ENCODE measurements around the gene OLIG3.

OLIG3 gene

GRCh38 chr6:137467211-137467610, 27.0 kb downstream of the OLIG3 start:
- DNase-seq (ENCODE audit: low read depth): no peak

DNA sequence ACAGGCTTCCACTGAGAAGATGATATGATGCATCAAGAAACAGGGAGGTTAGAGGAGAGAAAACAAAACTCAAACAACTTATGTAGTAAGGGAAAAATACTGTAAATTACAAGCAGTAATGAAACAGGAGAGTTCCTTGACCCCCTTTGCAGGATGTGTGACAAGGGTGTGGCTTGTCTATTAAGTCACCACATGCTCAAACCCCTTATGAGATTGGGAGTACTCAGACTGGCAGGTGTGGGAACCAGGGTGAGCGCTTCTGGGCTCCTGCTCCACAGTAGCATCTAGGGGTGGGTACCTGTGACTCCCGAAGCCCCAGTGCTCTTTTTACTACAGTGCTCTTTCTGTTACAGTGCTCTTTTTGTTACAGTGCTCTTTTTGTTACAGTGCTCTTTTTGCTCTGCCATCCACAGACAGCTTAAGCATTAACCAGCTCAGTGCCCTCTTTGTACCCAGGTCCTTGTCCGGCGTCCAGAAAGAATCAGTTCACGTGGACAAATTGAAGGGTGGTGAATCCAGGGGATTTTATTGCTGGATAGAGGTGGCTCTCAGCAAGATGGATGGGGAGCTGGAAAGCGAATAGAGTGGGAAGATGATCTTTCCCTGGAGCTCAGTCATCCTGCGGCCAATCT, 28.7 kb downstream of the OLIG3 start:
- DNase-seq (ENCODE audit: low read depth): no peak

GRCh38 chr6:137452333-137452894, 41.8 kb downstream of the OLIG3 start:
- DNase-seq (ENCODE audit: low read depth): no peak

GRCh38 chr6:137443901-137444300, 50.3 kb downstream of the OLIG3 start:
- no peak for DNase-seq (ENCODE audit: low read depth)

All from activated gamma-delta T cell treated with anti-CD3 and anti-CD28 coated beads, Interleukin-2, amount 50 U/mL, for 16 hours (primary cell).